ENCODE results near the gene PRKAR1A. TPM values are rescaled to one million over a fixed set of nuclear protein-coding genes. Genes with fewer than 3 reads are reported as not detected.

Gene PRKAR1A
- total RNA-seq, 2 donors from 2014 or later, result 245 to 252 TPM

GRCh38 chr17:68566442-68566738, 54.2 kb downstream of the PRKAR1A start:
- H3K4me3 Mint-ChIP-seq, result no peak overlapping the region
- DNase-seq, result no peak
- no peak for ATAC-seq (replicated peaks in 1 of 2)

DNA sequence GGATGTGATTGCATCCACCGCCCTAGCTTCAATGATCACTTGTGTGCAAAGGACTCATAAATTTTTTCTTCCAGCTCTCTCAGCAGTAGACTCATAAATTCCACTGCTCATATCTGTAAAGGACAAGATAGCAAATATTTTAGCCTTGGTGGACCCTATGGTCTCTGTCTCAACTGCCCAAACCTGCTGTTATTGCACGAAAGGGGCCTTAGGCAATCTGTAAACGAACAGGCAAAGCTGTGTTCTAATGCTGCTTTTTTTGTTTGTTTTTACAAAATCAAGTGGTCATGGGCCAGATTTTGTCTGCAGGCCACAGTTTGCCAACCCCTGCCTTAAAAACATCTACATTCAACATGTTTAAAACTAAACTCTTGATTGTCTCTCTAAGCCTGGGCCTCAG, 54.8 kb downstream of the PRKAR1A start:
- Mint-ChIP-seq H3K27ac (no peak overlapping the region), H3K4me1 (ENCODE audit: low read depth) (no peaks in the 10 kb centered on the region), H3K27me3 (ENCODE audit: low read depth) (peaks cover 10% of the 10 kb centered on the region), H3K4me3 (no peak overlapping the region), H3K9me3 (no peaks in the 10 kb centered on the region), H3K36me3 (ENCODE audit: insufficient read depth in 2 of 2) (no peaks in the 10 kb centered on the region)
- ATAC-seq (replicated peaks in 1 of 2), result no peak
- no peak for DNase-seq

More at GRCh38 chr17:68566442-68566738, 54.2 kb downstream of the PRKAR1A start:
- Mint-ChIP-seq H3K4me1 (ENCODE audit: low read depth) (no peaks in the 10 kb centered on the region), H3K27ac (no peak overlapping the region), H3K36me3 (ENCODE audit: insufficient read depth in 2 of 2) (no peaks in the 10 kb centered on the region), H3K27me3 (ENCODE audit: low read depth) (peaks cover 10% of the 10 kb centered on the region), H3K9me3 (no peaks in the 10 kb centered on the region)

GRCh38 chr17:68567581-68567980, 55.4 kb downstream of the PRKAR1A start:
- Mint-ChIP-seq H3K9me3 (no peaks in the 10 kb centered on the region), H3K36me3 (ENCODE audit: insufficient read depth in 2 of 2) (no peaks in the 10 kb centered on the region), H3K27ac (no peak overlapping the region), H3K27me3 (ENCODE audit: low read depth) (peaks cover 10% of the 10 kb centered on the region), H3K4me1 (ENCODE audit: low read depth) (no peaks in the 10 kb centered on the region), H3K4me3 (no peak overlapping the region)
- DNase-seq (no peak), ATAC-seq (replicated peaks in 1 of 2) (no peak)

DNA sequence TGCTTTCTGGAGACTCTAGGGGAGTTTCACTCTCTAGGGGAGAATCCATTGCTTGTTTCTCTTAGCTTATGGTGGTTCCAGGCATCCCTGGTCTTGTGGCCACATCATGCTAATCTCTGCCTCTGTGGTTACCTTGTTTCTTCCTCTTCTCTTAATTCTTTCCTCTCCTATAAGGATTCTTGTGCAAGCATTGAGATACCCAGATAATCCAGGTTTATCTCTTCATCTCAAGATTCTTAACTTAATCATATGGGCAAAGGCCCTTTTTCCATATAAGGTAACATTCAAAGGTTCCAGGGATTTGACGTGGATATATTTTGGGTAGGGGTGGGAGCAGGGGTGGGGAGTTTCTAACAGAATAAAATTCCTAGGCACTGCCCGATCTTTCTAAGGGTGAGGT, 56.4 kb downstream of the PRKAR1A start:
- no peak overlapping the region for H3K27ac Mint-ChIP-seq
- H3K36me3 Mint-ChIP-seq (ENCODE audit: insufficient read depth in 2 of 2), result no peaks in the 10 kb centered on the region
- peaks cover 10% of the 10 kb centered on the region for H3K27me3 Mint-ChIP-seq (ENCODE audit: low read depth)
- no peak overlapping the region for H3K4me3 Mint-ChIP-seq
- ATAC-seq (replicated peaks in 1 of 2) (no peak), DNase-seq (no peak)
- H3K4me1 Mint-ChIP-seq (ENCODE audit: low read depth), result no peaks in the 10 kb centered on the region
- H3K9me3 Mint-ChIP-seq, result no peaks in the 10 kb centered on the region

GRCh38 chr17:68569346-68569745, 57.1 kb downstream of the PRKAR1A start:
- DNase-seq (no peak), ATAC-seq (replicated peaks in 1 of 2) (no peak)
- Mint-ChIP-seq H3K9me3 (no peaks in the 10 kb centered on the region), H3K4me3 (no peak overlapping the region), H3K27ac (no peak overlapping the region), H3K27me3 (ENCODE audit: low read depth) (peaks cover 10% of the 10 kb centered on the region), H3K4me1 (ENCODE audit: low read depth) (no peaks in the 10 kb centered on the region), H3K36me3 (ENCODE audit: insufficient read depth in 2 of 2) (no peaks in the 10 kb centered on the region)

GRCh38 chr17:68570526-68570925, 58.3 kb downstream of the PRKAR1A start:
- no peak overlapping the region for H3K4me3 Mint-ChIP-seq
- ATAC-seq (replicated peaks in 1 of 2), result no peak
- H3K27ac Mint-ChIP-seq, result no peak overlapping the region
- H3K4me1 Mint-ChIP-seq (ENCODE audit: low read depth), result no peaks in the 10 kb centered on the region
- no peaks in the 10 kb centered on the region for H3K9me3 Mint-ChIP-seq
- H3K27me3 Mint-ChIP-seq (ENCODE audit: low read depth), result peaks cover 7% of the 10 kb centered on the region
- no peaks in the 10 kb centered on the region for H3K36me3 Mint-ChIP-seq (ENCODE audit: insufficient read depth in 2 of 2)
- DNase-seq, result no peak

DNA sequence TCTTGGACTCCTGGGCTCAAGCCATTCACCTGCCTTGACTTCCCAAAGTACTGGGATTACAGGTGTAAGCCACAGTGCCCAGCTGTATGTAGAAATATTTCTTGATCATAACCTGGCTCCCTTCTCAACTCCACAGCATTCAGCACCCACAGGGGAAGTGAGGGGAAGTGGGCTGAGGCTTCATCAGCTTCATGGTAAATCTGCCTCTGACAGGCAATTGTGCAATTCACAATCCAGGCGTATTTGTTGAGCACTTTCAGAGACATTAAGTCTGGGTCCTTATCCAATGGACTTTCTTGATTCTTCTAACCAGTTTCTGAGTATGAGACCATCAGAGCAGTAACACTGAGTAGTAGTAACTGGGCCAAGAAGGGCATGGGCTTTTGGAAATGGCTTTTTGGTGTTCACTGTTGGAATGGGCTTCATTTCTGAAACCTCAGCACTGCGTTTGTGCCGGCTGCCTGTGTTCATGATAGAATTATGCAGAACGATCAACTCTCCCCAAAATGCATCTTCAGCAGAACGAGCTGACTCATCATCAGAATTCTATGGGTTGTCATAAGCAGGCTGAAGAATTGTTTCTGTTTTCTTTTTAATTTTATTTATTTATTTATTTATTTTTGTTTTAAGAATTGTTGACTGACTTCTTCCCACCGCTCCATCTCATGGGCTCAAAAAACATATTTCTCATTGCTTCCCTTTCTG, 60.1 kb downstream of the PRKAR1A start:
- H3K27me3 Mint-ChIP-seq (ENCODE audit: low read depth), result no peaks in the 10 kb centered on the region
- no peaks in the 10 kb centered on the region for H3K36me3 Mint-ChIP-seq (ENCODE audit: insufficient read depth in 2 of 2)
- no peak overlapping the region for H3K4me3 Mint-ChIP-seq
- H3K27ac Mint-ChIP-seq, result no peak overlapping the region
- H3K9me3 Mint-ChIP-seq, result no peaks in the 10 kb centered on the region
- ATAC-seq (replicated peaks in 1 of 2) (no peak), DNase-seq (no peak)
- no peaks in the 10 kb centered on the region for H3K4me1 Mint-ChIP-seq (ENCODE audit: low read depth)

DNA sequence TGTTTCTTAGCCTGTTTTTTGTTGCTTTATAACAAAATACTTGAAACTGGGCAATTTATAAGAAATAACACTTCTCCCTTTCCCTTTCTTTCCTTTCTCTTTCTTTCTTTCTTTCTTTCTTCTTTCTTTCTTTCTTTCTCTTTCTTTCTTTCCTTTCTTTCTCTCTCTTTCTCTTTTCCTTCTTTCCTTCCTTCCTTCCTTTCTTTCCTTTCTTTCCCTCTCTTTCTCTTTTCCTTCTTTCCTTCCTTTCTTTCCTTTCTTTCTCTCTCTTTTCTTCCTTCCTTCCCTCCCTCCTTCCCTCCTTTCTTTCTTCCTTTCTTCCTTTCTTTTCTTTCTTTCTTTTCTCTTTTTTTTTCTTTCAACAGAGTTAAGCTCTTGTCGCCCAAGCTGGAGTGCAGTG, 61.1 kb downstream of the PRKAR1A start:
- no peak overlapping the region for H3K27ac Mint-ChIP-seq
- no peaks in the 10 kb centered on the region for H3K27me3 Mint-ChIP-seq (ENCODE audit: low read depth)
- H3K36me3 Mint-ChIP-seq (ENCODE audit: insufficient read depth in 2 of 2), result no peaks in the 10 kb centered on the region
- H3K9me3 Mint-ChIP-seq, result no peaks in the 10 kb centered on the region
- DNase-seq, result no peak
- H3K4me3 Mint-ChIP-seq, result no peak overlapping the region
- no peaks in the 10 kb centered on the region for H3K4me1 Mint-ChIP-seq (ENCODE audit: low read depth)
- ATAC-seq (replicated peaks in 1 of 2), result no peak

GRCh38 chr17:68576137-68576536, 63.9 kb downstream of the PRKAR1A start:
- H3K36me3 Mint-ChIP-seq (ENCODE audit: insufficient read depth in 2 of 2), result no peaks in the 10 kb centered on the region
- no peak overlapping the region for H3K27ac Mint-ChIP-seq
- H3K4me3 Mint-ChIP-seq, result no peak overlapping the region
- H3K27me3 Mint-ChIP-seq (ENCODE audit: low read depth), result no peaks in the 10 kb centered on the region
- DNase-seq (no peak), ATAC-seq (replicated peaks in 1 of 2) (no peak)
- no peaks in the 10 kb centered on the region for H3K4me1 Mint-ChIP-seq (ENCODE audit: low read depth)
- H3K9me3 Mint-ChIP-seq, result no peaks in the 10 kb centered on the region

DNA sequence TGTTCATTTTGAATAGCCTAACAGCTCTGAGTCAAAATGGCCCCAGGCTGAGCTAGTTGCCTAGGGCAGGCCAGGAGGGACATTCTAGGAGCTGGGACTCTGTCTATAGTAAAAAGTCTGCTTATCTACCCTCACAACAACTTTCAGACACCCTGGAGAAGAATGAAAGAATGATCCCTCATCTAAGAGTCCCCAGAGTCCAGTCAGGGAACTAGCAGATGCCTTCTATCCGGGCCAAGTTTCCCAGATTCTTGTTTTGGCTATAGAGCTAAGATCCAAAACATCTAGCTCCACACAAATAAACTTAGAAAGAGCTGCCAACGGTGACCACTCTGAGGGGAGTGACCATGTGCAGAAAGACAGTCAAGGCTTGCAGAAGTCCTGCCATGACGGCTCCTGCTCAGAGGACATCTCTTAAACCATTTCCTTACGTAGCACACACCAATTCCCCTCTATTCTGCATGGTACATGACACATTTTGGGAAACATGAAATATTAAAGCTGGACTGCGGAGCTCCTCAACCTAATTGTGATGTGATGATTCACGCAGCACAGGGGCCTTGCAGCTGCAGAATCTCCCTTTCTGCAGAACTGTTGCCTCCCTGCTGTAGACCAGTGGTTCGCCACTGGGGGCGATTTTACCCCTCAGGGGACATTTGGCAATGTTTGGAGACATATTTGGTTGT, 64.7 kb downstream of the PRKAR1A start:
- ATAC-seq (replicated peaks in 1 of 2), result no peak
- Mint-ChIP-seq H3K9me3 (no peaks in the 10 kb centered on the region), H3K36me3 (ENCODE audit: insufficient read depth in 2 of 2) (no peaks in the 10 kb centered on the region), H3K27ac (no peak overlapping the region), H3K4me3 (no peak overlapping the region), H3K27me3 (ENCODE audit: low read depth) (no peaks in the 10 kb centered on the region), H3K4me1 (ENCODE audit: low read depth) (no peaks in the 10 kb centered on the region)
- no peak for DNase-seq

DNA sequence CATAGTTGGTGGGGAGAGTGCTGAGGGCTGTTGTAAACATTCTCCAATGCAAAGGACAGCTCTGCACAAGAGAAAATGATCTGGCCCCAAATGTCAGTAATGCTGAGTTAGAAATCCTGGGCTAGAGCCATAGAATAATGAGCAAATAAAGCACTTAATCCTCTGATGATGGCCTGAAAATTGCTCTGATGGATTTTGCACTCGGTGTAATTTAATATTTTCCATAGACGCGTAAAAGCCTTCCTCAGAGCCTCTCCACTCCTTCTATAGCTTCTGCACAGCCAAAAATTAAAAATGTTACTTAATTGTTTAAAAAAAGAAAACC, 65.2 kb downstream of the PRKAR1A start:
- H3K4me1 Mint-ChIP-seq (ENCODE audit: low read depth), result no peaks in the 10 kb centered on the region
- no peaks in the 10 kb centered on the region for H3K36me3 Mint-ChIP-seq (ENCODE audit: insufficient read depth in 2 of 2)
- no peaks in the 10 kb centered on the region for H3K27me3 Mint-ChIP-seq (ENCODE audit: low read depth)
- H3K4me3 Mint-ChIP-seq, result no peak overlapping the region
- DNase-seq (no peak), ATAC-seq (replicated peaks in 1 of 2) (no peak)
- no peaks in the 10 kb centered on the region for H3K9me3 Mint-ChIP-seq
- H3K27ac Mint-ChIP-seq, result no peak overlapping the region

GRCh38 chr17:68578236-68578635, 66.0 kb downstream of the PRKAR1A start:
- no peaks in the 10 kb centered on the region for H3K27me3 Mint-ChIP-seq (ENCODE audit: low read depth)
- no peak overlapping the region for H3K4me3 Mint-ChIP-seq
- H3K27ac Mint-ChIP-seq, result no peak overlapping the region
- ATAC-seq (replicated peaks in 1 of 2) (no peak), DNase-seq (no peak)
- no peaks in the 10 kb centered on the region for H3K4me1 Mint-ChIP-seq (ENCODE audit: low read depth)
- H3K36me3 Mint-ChIP-seq (ENCODE audit: insufficient read depth in 2 of 2), result no peaks in the 10 kb centered on the region
- H3K9me3 Mint-ChIP-seq, result no peaks in the 10 kb centered on the region

GRCh38 chr17:68579194-68579927, 67.1 kb downstream of the PRKAR1A start:
- Mint-ChIP-seq H3K9me3 (no peaks in the 10 kb centered on the region), H3K27ac (no peak overlapping the region), H3K4me1 (ENCODE audit: low read depth) (no peaks in the 10 kb centered on the region), H3K27me3 (ENCODE audit: low read depth) (no peaks in the 10 kb centered on the region), H3K36me3 (ENCODE audit: insufficient read depth in 2 of 2) (no peaks in the 10 kb centered on the region), H3K4me3 (no peak overlapping the region)
- ATAC-seq (replicated peaks in 1 of 2), result no peak
- DNase-seq, result no peak
